Neural progenitor cell (in vitro differentiated cells): Measurements from ENCODE around the gene KSR1. TPM values are rescaled to one million over a fixed set of nuclear protein-coding genes. Genes with fewer than 3 reads are reported as not detected.

ENCODE experiments used
- DNase-seq: peaks from one replicate; pipeline ENCODE4 v3.0.0-alpha.2; 2016; ENCODE audit warnings: low spot score
- H2AFZ ChIP-seq: fragments of 200-600 bp; sonication (generic); replicated peaks from 2 replicates; pipeline ENCODE4 v1.6.1; 2016; ENCODE audit warnings: antibody characterized with exemption
- H3F3A ChIP-seq: fragments of 200-600 bp; sonication (generic); 2 replicates; pipeline ENCODE4 v1.6.1; 2016; ENCODE audit warnings: antibody characterized with exemption, low read depth
- H3K27ac ChIP-seq: fragments of 200-600 bp; sonication (generic); 2 replicates; pipeline ENCODE4 v1.5.1; 2016; ENCODE audit warnings: mild to moderate bottlenecking
- H3K27me3 ChIP-seq: fragments of 200-600 bp; sonication (generic); 2 replicates; pipeline ENCODE4 v1.6.1; 2016; ENCODE audit warnings: mild to moderate bottlenecking, moderate library complexity
- H3K36me3 ChIP-seq: fragments of 200-600 bp; sonication (generic); 2 replicates; pipeline ENCODE4 v1.5.1; 2016
- H3K4me1 ChIP-seq: fragments of 200-600 bp; sonication (generic); 2 replicates; pipeline ENCODE4 v1.6.1; 2016; ENCODE audit warnings: mixed run types
- H3K4me2 ChIP-seq: fragments of 200-600 bp; sonication (generic); 2 replicates; pipeline ENCODE4 v1.6.1; 2016
- H3K4me3 ChIP-seq: fragments of 200-600 bp; sonication (generic); 2 replicates; pipeline ENCODE4 v1.5.1; 2016
- H3K79me2 ChIP-seq: fragments of 200-600 bp; sonication (generic); 2 replicates; pipeline ENCODE4 v1.6.1; 2016; ENCODE audit warnings: low read depth
- H3K9ac ChIP-seq: fragments of 200-600 bp; sonication (generic); 2 replicates; pipeline ENCODE4 v1.6.1; 2016
- H3K9me3 ChIP-seq: fragments of 200-600 bp; sonication (generic); 2 replicates; pipeline ENCODE4 v1.5.1; 2016; ENCODE audit warnings: low read depth
- H4K20me1 ChIP-seq: fragments of 200-600 bp; sonication (generic); 2 replicates; pipeline ENCODE4 v1.6.1; 2016; ENCODE audit warnings: low read depth
- H3K27ac Mint-ChIP-seq: 3 replicates; pipeline ENCODE4 v1.8.0; 2021; ENCODE audit warnings: mixed read lengths
- H3K27me3 Mint-ChIP-seq: 2 replicates; pipeline ENCODE4 v1.8.0; 2022; ENCODE audit warnings: low read depth, mild to moderate bottlenecking, inconsistent platforms, moderate library complexity, mixed read lengths; ENCODE audit not compliant: insufficient read depth
- H3K36me3 Mint-ChIP-seq: 3 replicates; pipeline ENCODE4 v1.8.0; 2021; ENCODE audit warnings: mixed read lengths
- H3K4me1 Mint-ChIP-seq: 3 replicates; pipeline ENCODE4 v1.8.0; 2021; ENCODE audit warnings: mixed read lengths
- H3K4me3 Mint-ChIP-seq: 3 replicates; pipeline ENCODE4 v1.8.0; 2021; ENCODE audit warnings: mild to moderate bottlenecking, moderate library complexity, mixed read lengths
- H3K9me3 Mint-ChIP-seq: 3 replicates; pipeline ENCODE4 v1.8.0; 2020; ENCODE audit warnings: mixed read lengths
- CTCF ChIP-seq: fragments of 200-600 bp; sonication (generic); IDR thresholded peaks from 2 replicates; pipeline ENCODE4 v1.5.1; 2017; ENCODE audit warnings: antibody characterized with exemption, mild to moderate bottlenecking
- EZH2 ChIP-seq: fragments of 200-600 bp; sonication (generic); IDR thresholded peaks from 2 replicates; pipeline ENCODE4 v1.6.1; 2017; ENCODE audit warnings: antibody characterized with exemption, mild to moderate bottlenecking, moderate library complexity
- EZH2phosphoT487 ChIP-seq: fragments of 200-600 bp; sonication (generic); IDR thresholded peaks from 2 replicates; pipeline ENCODE4 v1.6.1; 2017; ENCODE audit warnings: antibody characterized with exemption
- total RNA-seq: library from RNA; depleted of rRNA; stranded (reverse); fragments of >200 nt; gene quantifications from 2 replicates; pipeline ENCODE4 v1.2.3, GENCODE V29; 2015; ENCODE audit warnings: low replicate concordance

Gene KSR1
- total RNA-seq, 1 donor from 2014 or later: 16.4 TPM

GRCh38 chr17:27609611-27610303 is 153.5 kb downstream of the KSR1 start:
- Histone ChIP-seq H2AFZ (no peak overlapping the region), H3K27me3 (no peaks in the 10 kb centered on the region), H3K4me3 (no peak overlapping the region), H3K79me2 (no peaks in the 10 kb centered on the region), H3K27ac (no peak overlapping the region), H3K4me2 (no peak overlapping the region), H3F3A (no peaks in the 10 kb centered on the region), H3K36me3 (no peaks in the 10 kb centered on the region), H3K9ac (no peak overlapping the region), H3K9me3 (no peaks in the 10 kb centered on the region), H3K4me1 (no peaks in the 10 kb centered on the region), H4K20me1 (no peaks in the 10 kb centered on the region)
- H3K27ac Mint-ChIP-seq: no peak overlapping the region
- no peaks in the 10 kb centered on the region for H3K9me3 Mint-ChIP-seq
- no peaks in the 10 kb centered on the region for H3K4me1 Mint-ChIP-seq
- H3K36me3 Mint-ChIP-seq: peaks cover 9% of the 10 kb centered on the region
- TF ChIP-seq CTCF (peak; percentile 60), EZH2 (no peak)
- peak; percentile 42 for DNase-seq
- no peaks in the 10 kb centered on the region for H3K27me3 Mint-ChIP-seq
- no peak overlapping the region for H3K4me3 Mint-ChIP-seq

- H3K79me2 ChIP-seq: no peaks in the 10 kb centered on the region
- H4K20me1 ChIP-seq: no peaks in the 10 kb centered on the region
- H2AFZ ChIP-seq: no peak overlapping the region
- no peaks in the 10 kb centered on the region for H3F3A ChIP-seq
- peaks cover 3% of the 10 kb centered on the region for H3K4me1 Mint-ChIP-seq
- no peaks in the 10 kb centered on the region for H3K9me3 ChIP-seq
- H3K27ac ChIP-seq: no peak overlapping the region
- H3K4me3 Mint-ChIP-seq: no peak overlapping the region
- H3K27me3 ChIP-seq: no peaks in the 10 kb centered on the region
- DNase-seq: no peak
- no peak overlapping the region for H3K9ac ChIP-seq
- H3K9me3 Mint-ChIP-seq: no peaks in the 10 kb centered on the region
- no peak overlapping the region for H3K4me3 ChIP-seq
- H3K36me3 Mint-ChIP-seq: peaks cover 12% of the 10 kb centered on the region
- no peaks in the 10 kb centered on the region for H3K4me1 ChIP-seq
- H3K36me3 ChIP-seq: no peaks in the 10 kb centered on the region
- no peak overlapping the region for H3K4me2 ChIP-seq
- H3K27ac Mint-ChIP-seq: no peak overlapping the region
- no peaks in the 10 kb centered on the region for H3K27me3 Mint-ChIP-seq
- no peak for TF ChIP-seq EZH2
- TF ChIP-seq CTCF: no peak
- no peak for TF ChIP-seq EZH2phosphoT487
Observed at GRCh38 chr17:27610304-27610677, 154.0 kb downstream of the KSR1 start.

- no peak overlapping the region for H3K27ac Mint-ChIP-seq
- no peaks in the 10 kb centered on the region for H3F3A ChIP-seq
- peaks cover 8% of the 10 kb centered on the region for H3K4me1 Mint-ChIP-seq
- H3K36me3 ChIP-seq: no peaks in the 10 kb centered on the region
- no peak overlapping the region for H2AFZ ChIP-seq
- no peaks in the 10 kb centered on the region for H3K27me3 Mint-ChIP-seq
- no peak overlapping the region for H3K9ac ChIP-seq
- H3K27ac ChIP-seq: no peak overlapping the region
- H3K4me3 Mint-ChIP-seq: no peak overlapping the region
- H3K79me2 ChIP-seq: no peaks in the 10 kb centered on the region
- no peak overlapping the region for H3K4me3 ChIP-seq
- no peak overlapping the region for H3K4me2 ChIP-seq
- H3K36me3 Mint-ChIP-seq: peaks cover 10% of the 10 kb centered on the region
- no peaks in the 10 kb centered on the region for H3K27me3 ChIP-seq
- no peaks in the 10 kb centered on the region for H3K9me3 Mint-ChIP-seq
- no peaks in the 10 kb centered on the region for H3K9me3 ChIP-seq
- DNase-seq: no peak
- no peaks in the 10 kb centered on the region for H3K4me1 ChIP-seq
- H4K20me1 ChIP-seq: no peaks in the 10 kb centered on the region
- no peak for TF ChIP-seq EZH2
- no peak for TF ChIP-seq EZH2phosphoT487
- no peak for TF ChIP-seq CTCF
Observed at GRCh38 chr17:27612160-27612770, 156.0 kb downstream of the KSR1 start.
